Left forelimb (tissue), 1 donor: ENCODE measurements around the gene IL10.
A peak's percentile ranks its signal among the peaks of the same experiment; 100 is the strongest.

Experiments
- DNase-seq: peaks from one replicate; pipeline ENCODE4 v3.0.0-alpha.2; 2018; ENCODE audit warnings: low spot score

Gene IL10

GRCh38 chr1:206734499-206735142 lies 37.7 kb downstream of the IL10 start:
- no peak for DNase-seq

DNA sequence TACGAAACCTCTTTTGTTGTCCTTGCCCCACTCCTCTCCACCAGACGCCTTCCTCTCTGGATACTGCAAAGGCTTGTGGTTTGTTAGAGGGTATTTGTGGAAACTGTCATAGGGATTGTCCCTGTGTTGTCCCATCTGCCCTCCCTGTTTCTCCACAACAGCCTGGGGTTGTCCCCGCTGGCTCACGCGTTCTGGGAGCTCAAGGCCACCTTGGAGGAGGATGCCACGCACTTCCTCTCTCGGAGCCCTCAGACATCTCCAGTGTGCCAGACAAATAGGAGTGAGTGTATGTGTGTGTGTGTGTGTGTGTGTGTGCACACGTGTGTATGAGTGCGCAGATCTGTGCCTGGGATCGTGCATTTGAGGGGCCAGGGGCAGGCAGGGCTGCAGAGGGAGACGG lies 39.3 kb downstream of the IL10 start:
- no peak for DNase-seq

DNA sequence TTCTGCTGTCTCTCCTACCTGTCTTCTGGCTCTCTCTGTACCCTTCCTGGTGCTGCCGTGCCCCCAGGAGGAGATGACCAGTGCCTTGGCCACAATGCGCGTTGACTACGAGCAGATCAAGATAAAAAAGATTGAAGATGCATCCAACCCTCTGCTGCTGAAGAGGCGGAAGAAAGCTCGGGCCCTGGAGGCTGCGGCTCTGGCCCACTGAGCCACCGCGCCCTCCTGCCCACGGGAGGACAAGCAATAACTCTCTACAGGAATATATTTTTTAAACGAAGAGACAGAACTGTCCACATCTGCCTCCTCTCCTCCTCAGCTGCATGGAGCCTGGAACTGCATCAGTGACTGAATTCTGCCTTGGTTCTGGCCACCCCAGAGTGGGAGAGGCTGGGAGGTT lies 39.8 kb downstream of the IL10 start:
- DNase-seq: no peak

DNA sequence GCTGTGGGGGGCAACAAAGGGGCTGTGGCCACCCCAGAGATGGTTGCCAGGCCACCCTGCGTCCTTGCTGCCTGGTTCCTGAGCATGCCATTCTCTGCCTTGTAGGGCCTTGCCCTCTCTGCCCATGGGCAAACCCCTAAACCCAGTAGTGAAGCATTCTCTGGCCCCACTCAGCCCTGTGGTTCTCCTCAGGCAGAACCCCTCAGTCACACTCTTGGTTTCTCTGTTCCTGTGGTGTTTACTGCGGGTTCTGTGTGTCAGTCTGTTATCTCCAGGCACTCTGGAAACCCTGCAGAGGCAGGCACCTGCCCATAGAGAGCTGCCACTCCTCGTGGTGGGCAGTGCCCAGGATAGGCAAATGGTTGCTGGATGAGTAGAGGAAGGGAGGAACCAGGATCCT lies 42.8 kb downstream of the IL10 start:
- peak; percentile 26 for DNase-seq

DNA sequence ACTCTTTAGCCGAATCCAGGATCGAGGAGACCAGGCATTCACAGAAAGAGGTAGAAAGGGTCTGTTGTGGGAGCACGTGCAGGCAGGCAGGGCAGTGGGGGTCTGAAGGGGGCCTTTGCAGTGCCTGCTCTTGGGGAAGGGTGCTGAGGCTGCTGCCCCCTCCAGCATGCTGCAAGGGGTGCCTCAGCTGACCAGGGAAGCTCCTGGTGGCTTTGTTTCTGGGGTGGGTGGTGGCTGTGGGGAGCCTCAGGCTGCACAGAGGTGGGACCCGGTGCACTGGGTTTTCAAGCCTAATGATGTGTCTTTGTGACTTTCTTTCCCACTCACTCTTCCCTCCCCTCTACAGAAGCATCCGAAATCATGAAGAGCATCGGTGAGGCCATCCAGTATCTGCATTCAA lies 43.2 kb downstream of the IL10 start:
- DNase-seq: peak; percentile 55

GRCh38 chr1:206728697-206728987 lies 43.7 kb downstream of the IL10 start:
- no peak for DNase-seq

DNA sequence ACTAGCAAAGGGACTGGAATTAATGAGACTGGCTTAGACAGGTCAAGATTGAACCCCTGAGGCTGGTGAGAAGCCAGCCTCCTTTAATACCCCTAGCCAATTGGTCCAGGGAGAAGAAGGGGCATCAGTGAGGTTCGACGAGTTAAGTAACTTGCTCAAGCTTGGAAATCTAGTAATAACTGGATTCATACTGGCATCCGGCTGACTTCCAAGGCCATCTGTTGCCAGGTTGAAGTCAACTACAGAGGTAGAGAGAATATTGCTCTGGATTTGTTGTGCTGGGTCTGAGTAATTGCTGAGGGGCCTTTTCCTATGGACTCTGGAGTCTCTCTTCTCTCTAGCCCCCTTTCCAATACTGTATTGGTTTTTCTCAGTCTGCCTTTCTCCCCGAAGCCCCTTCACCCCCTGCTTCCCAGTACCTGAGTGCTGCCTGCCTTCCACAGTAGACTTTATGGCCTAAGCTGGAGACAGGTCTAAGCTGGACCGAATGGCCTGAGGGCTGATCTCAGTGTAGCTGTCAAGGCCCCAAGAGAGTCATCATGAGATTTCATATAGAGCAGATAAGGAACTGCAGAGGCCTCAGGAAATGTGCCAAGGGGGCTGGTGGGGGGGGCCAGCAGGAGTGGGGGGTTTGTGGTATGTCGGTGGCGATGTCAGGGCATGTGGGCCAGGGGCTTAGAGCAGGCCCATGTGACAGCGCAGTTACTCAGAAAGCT lies 44.2 kb downstream of the IL10 start:
- peak; percentile 26 for DNase-seq

DNA sequence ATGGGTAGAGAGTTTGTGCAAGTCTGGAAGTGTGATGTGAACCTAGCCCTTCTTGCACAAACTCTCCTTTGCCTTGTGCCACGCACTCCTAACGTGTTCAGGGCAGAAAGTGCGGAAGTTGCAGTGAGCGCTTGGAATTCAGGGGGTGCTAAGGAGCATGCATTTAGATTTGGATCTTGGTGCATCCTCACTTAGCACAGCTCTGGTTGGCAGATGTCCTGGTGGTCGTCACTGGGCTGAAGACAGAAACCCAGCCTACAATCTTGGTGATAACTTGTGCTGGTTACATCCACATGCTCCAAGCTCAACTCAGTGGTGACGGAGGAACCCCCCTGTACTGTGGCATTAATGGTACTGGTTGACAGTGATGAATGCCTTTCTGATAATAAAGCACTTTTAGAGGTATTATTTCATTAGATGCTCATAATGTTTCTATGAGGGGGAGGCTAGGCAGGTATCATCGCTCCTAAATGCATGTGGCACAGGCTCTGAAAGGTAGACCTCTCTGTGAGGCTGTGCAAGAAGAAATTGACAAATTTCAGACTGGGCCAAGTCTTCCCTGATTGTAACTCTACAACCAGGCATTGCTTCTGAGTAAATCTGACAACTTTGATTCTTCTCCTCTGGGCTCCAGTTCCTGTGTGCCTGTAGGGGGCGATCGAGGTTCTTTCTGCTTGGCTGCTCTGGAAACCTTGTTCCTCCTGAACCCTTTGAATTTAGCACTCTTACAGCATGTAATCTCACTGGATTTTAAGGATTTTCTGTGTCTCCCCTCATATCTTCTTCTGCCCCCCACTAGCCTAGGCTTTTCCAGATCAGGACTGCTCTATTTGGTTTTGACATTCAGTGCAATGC lies 47.0 kb downstream of the IL10 start:
- peak; percentile 54 for DNase-seq

GRCh38 chr1:206723805-206724472 lies 48.4 kb downstream of the IL10 start:
- peak; percentile 48 for DNase-seq

GRCh38 chr1:206723462-206723804 lies 48.9 kb downstream of the IL10 start:
- DNase-seq: peak; percentile 51

DNA sequence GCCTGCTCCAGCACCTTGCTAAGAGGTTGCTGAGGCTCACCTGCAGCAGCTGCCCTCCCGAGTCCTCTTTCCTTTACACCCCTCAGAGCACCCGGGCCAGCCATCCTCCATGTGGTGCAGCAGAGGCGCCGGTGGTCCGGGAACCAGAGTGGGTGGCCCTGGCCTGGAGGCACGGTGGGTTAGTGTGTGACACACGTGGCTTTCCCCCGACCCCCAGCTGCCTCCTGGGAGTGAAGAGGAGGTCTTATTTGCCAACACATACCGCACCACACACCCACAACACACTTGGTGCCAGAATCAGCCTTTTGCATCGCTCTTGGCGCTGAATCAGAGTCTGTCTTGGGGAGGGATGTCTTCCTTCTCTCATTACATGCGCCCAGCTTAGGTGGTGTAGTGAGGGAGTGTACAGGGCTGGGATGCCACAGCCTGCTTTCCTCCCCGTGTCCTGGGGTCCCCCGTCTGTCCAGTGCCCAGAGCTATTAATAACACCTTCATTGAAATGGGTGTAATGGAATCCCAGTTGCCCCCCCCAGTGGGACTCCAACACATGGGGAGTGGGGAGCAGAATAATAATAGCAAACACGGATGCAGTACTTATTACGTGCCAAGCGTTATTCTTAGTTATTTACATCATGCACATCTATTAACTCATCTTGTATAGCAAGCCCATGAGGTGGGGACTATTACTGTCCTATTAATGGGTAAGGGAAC lies 49.4 kb downstream of the IL10 start:
- peak; percentile 65 for DNase-seq

DNA sequence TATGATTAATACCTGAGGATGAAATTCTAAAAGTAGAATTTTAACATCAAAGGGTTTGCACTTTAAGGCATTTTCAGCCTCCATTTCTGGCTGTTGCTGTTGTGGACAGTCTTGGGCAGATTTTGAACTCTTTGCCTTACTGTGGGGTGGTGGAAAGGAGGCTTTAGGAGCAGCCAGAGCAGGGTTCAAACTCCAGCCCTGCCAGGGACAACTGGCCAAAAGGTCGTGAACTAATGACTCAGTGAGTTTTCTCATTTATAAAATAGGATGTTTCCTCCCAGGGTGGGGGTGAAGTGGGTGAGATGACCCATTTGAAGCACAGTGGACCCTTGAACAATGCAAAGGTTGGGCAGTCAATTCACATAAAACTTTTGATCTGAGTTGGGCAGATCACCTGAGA lies 50.8 kb downstream of the IL10 start:
- no peak for DNase-seq

- DNase-seq: no peak
Measured at GRCh38 chr1:206719169-206719839, 53.0 kb downstream of the IL10 start.

DNA sequence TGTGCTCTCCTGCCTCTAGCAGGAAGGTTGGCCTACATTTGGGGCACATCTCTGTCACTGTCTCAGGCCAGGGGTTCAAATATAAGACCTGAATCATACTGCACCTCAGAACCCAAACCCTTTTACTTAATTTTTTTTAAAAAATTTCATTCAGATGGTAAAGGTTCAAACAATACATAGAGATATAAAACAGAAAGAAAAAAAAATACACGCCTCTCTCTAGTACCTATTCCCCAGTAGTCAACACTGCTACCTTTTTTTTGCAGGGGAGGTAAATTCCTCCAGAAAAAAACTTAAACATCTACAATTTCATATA lies 54.7 kb downstream of the IL10 start:
- no peak for DNase-seq
